K562 treated with DMSO at 1 percent for 24 hours (cell line): ENCODE data around the gene INTS14. TPM values are rescaled to one million over a fixed set of nuclear protein-coding genes. Genes with fewer than 3 reads are reported as not detected.

Experiments
- total RNA-seq: library from RNA; unstranded; fragments of 300-600 nt; gene quantifications from 2 replicates; pipeline ENCODE4 v1.2.3, GENCODE V29; 2022; ENCODE audit warnings: low read depth; ENCODE audit not compliant: insufficient read depth

The INTS14 gene
- 27.5 and 34.1 TPM in 2 replicates for total RNA-seq

GRCh38 chr15:65610871-65611718 is at the start of gene INTS14:
Gene INTS14, minus strand, starts transcription at chr15:65611131. Its CDS starts 3,751 bp downstream, at chr15:65607380.

GRCh38 chr15:65621638-65622037 is 10.7 kb upstream of the INTS14 start, which contains the start of gene SLC24A1:
Gene SLC24A1, plus strand, starts transcription at chr15:65621938. Its CDS starts 2,143 bp downstream, at chr15:65624081.

GRCh38 chr15:65530318-65531111 is 80.4 kb downstream of the INTS14 start, which contains the start of gene HACD3:
Gene HACD3, plus strand, starts transcription at chr15:65530463. Its CDS starts 169 bp downstream, at chr15:65530632.

Other genes starting within 250 kb of the INTS14 start
- gene IGDCC3, start 233.1 kb downstream of the INTS14 start, total RNA-seq = not detected in 2 replicates
- gene IGDCC4, start 188.2 kb downstream of the INTS14 start, total RNA-seq = 0.06 TPM in 1 of 2 replicates, not detected in the other
- gene DPP8, start 93.4 kb downstream of the INTS14 start, total RNA-seq = 15.0 and 19.3 TPM in 2 replicates
- 41.5 and 46.6 TPM in 2 replicates for gene HACD3, start 80.7 kb downstream of the INTS14 start, total RNA-seq
- gene SLC24A1, start 10.8 kb upstream of the INTS14 start, total RNA-seq = 7.5 and 9.6 TPM in 2 replicates
- 7.3 and 7.4 TPM in 2 replicates for gene DENND4A, start 181.2 kb upstream of the INTS14 start, total RNA-seq